Measurements from ENCODE around the gene CTBP2.

The CTBP2 gene

DNA sequence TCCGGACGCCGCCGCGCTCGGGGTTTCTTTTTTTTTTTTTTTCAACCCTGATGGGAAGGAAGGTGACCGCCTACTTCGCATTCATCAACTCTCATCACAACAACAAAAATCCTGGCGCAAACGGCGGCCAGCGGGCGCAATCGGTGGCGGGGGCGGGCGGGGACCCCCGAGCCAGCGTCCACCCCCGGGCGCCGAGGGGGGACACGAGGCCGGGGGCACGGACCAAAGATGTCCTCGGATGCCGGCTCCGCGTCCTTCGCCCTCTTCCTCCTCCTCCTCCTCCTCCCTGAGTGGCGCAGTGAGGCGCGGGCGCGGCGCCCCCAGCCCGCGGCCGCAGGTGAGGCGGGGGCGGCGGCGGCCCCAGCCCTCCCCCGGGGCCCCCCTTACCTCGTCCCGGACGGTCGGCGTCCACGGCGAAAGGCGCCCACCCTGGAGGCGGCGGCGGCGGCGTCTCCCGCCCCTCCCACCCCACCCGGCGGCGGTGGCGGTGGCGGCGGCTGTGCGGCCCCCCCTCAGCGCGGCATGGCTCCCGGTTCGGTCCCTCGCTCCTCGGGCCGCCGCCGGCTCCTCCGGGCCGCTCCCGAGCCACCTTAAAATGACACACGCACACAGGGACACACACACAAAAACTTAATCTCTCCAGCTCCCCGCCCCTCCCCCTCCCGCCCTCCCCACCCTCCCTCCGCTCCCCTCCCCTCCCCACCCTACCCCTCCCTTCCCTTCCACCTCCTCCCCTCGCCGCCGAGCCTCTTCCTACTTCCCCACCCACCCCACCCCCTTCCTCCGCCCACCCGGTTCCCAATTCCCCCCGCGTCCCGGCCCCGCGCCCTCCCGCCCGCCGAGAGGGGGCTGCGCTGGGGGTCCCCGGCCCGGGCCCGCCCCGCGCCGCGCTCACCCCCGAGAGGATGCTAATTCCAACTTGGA is at the start of gene CTBP2:
TSS of gene CTBP2 (minus strand) at position 632 of the 924 bp plus-strand sequence.
- H3K27ac ChIP-seq, result peak within 1 kb of the TSS; percentile 96 to 100
- H3K4me3 ChIP-seq, result peak within 1 kb of the TSS; percentile 99
- TF ChIP-seq, protein P1, sequence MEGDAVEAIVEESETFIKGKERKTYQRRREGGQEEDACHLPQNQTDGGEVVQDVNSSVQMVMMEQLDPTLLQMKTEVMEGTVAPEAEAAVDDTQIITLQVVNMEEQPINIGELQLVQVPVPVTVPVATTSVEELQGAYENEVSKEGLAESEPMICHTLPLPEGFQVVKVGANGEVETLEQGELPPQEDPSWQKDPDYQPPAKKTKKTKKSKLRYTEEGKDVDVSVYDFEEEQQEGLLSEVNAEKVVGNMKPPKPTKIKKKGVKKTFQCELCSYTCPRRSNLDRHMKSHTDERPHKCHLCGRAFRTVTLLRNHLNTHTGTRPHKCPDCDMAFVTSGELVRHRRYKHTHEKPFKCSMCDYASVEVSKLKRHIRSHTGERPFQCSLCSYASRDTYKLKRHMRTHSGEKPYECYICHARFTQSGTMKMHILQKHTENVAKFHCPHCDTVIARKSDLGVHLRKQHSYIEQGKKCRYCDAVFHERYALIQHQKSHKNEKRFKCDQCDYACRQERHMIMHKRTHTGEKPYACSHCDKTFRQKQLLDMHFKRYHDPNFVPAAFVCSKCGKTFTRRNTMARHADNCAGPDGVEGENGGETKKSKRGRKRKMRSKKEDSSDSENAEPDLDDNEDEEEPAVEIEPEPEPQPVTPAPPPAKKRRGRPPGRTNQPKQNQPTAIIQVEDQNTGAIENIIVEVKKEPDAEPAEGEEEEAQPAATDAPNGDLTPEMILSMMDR (IDR thresholded peaks at IDR 0.05), result no peak
- peak; percentile 79 for DNase-seq (ENCODE audit: low spot score)

DNA sequence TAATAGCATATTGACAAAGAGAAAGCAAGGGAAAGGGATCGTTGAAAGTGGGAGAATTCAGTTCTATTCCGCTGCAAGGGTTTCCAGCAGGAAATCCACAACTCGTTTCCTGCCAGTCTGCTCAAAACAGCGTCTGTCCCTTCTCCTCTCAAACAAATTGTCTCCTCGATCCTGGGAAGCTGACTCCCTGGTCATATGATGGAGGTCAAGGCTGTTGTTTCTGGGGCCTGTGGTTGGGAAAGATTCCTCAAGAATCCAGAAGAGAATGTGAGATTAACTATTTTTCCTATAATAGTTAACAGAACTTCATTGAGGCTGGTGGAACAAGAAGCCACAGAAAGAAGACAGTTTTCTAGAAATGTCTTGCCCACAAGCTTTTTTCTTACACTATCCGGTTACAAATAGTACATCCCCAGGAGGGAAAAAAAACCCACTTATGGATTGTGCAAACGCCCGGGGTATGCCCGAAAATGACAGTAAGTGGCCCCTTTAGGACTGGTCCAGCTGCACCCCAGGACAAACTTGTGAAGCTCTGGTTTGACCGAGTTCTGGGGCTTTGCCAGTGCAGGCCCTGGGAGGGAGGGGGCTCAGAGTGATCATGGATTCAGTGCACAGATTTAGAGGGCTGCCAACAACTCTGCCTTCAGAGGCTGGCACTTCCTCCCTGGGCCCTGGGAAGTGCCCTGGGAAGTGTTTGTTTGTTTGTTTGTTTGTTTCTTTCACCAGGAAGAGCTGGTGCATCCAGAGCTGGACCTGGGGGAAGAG is 49.4 kb upstream of the CTBP2 start:
- Histone ChIP-seq H3K4me3 (peak overlapping the region; percentile 17), H3K27ac (no peak overlapping the region)
- TF ChIP-seq, protein P1 (IDR thresholded peaks at IDR 0.05), result no peak
- DNase-seq (ENCODE audit: low spot score), result no peak

DNA sequence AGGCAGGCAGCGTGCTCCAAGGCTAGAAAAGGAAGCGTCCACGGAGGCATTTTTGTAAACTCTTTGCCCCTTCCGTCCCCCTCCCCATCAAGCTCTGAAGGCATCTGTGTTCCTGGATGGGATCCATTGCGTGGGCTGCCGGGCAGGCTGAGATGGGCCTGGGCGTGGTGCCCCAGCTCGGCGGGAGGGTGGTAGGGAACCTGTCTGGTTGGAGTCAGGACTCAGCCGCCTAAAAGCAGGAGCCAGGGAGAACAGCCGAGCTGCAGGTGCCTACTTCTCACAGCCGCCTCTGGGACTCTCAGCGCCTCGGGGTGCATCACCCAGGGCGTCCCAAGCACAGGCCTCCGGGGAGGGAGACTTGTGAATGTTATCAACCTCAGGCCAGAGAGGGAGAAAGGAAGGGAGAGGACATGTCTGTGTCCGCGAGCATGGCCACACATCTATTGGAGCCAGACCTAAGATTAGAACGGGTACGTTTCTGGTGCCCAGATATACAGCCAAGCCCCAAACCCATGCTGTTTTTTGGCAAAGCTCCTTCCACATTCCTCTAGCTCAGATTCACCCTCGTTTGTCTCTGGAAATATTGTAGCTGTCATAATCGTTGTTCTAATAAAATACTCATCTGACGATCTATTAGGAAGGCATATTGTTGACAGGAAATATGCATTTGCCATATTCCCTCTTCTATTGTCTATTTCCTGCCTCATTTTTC is 48.6 kb upstream of the CTBP2 start:
- Histone ChIP-seq H3K4me3 (peak overlapping the region; percentile 17), H3K27ac (no peak overlapping the region)
- TF ChIP-seq, protein P1 (IDR thresholded peaks at IDR 0.05), result no peak
- DNase-seq (ENCODE audit: low spot score), result no peak

DNA sequence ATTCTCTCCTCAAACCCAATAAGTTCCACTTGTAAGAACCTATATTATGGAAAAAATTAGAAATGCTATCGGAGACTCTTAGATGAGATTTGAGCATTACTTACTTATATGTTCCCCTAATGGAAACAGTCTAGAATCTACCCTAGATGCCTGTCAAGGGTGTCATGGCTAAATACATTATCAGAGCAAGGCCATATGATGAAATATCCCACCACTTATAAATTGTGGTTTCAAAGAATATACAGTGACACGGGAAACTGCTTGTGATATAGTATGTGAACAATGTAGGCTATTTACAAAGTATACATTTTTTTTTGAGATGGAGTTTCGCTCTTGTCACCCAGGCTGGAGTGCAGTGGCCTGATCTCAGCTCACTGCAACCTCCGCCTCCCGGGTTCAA is 46.3 kb upstream of the CTBP2 start:
- TF ChIP-seq, protein P1 (IDR thresholded peaks at IDR 0.05), result no peak
- H3K4me3 ChIP-seq, result no peak overlapping the region
- H3K27ac ChIP-seq, result no peak overlapping the region
- no peak for DNase-seq (ENCODE audit: low spot score)

DNA sequence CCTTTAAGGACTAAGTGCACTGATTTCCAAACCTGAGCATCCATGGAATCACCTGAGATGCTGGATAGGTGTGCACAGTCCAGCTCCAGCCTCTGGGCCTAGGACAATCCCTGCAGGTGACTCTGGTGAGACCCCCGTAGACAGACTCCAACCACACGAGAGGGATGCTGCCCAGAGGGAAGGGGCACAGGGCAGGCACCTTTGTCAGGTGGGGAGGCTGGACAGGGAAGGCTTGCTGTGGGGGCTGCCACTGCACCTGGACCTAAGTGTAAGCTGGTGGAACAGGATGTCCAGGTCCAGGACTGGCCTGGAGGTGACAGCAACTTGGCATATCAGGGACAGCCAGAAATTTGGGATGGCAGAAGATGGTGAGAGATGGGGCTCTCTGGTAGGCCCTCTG is 45.1 kb upstream of the CTBP2 start:
- no peak for DNase-seq (ENCODE audit: low spot score)
- TF ChIP-seq, protein P1 (IDR thresholded peaks at IDR 0.05), result no peak
- Histone ChIP-seq H3K4me3 (no peak overlapping the region), H3K27ac (no peak overlapping the region)

DNA sequence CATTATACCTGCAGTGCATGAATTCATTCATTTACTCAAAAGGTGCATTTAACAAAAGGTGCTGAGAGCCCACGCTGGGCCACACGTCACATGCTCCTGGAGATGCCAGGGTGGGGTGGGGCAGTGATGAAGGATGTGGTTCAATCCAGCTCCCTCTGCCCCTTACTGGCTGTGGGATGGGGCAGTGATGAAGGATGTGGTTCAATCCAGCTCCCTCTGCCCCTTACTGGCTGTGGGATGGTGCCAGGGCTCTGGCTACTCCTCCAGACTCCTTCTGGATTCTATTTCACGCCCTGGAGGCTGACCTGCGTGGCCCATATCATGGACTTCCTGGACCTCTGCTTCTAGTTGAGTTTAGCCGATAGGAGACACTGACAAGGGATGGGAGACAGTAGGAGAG is 44.0 kb upstream of the CTBP2 start:
- Histone ChIP-seq H3K27ac (no peak overlapping the region), H3K4me3 (no peak overlapping the region)
- no peak for DNase-seq (ENCODE audit: low spot score)
- TF ChIP-seq, protein P1 (IDR thresholded peaks at IDR 0.05), result no peak

Data from coronary artery (tissue), 2 donors.